Measurements from ENCODE around the gene DNLZ. TPM values are rescaled to one million over a fixed set of nuclear protein-coding genes. Genes with fewer than 3 reads are reported as not detected.

The DNLZ gene
- total and polyA plus RNA-seq, 8 donors: 10.1 to 26.8 (median 15.1) TPM

DNA sequence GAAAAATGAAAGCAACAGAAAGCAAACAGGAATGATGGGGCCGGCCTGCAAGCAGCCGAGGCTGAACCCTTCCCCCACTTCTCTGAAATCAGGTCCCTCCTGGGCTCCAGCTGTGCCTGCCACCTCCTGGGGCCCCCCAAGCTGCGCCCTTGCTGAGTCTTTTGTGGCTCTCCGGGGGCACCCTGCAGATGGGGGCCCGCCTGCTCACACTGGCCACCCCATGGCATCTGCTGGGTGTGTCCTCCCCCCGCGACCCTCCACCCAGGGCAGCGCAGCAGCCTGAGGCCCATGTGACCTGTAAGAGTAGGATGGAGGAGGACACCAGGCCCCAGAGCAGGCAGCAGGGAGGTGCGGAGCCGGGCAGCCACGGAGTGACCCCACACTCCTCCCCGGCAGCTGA is 30.5 kb downstream of the DNLZ start:
- WGBS, 2 donors: 89 to 97% methylated on average over 12 of the region's 12 CpGs
- Histone ChIP-seq H3K4me3 (no peak overlapping the region), H3K27me3 (no peaks in the 10 kb centered on the region), H3K4me1 (peaks cover 4 to 7% (median 6%) of the 10 kb centered on the region in 3 donors), H3K9me3 (no peaks in the 10 kb centered on the region), H3K27ac (no peak overlapping the region), H3K36me3 (no peaks in the 10 kb centered on the region)
- intact Hi-C loops (cut with DNase I): no loop called here
- TF ChIP-seq, protein P1, sequence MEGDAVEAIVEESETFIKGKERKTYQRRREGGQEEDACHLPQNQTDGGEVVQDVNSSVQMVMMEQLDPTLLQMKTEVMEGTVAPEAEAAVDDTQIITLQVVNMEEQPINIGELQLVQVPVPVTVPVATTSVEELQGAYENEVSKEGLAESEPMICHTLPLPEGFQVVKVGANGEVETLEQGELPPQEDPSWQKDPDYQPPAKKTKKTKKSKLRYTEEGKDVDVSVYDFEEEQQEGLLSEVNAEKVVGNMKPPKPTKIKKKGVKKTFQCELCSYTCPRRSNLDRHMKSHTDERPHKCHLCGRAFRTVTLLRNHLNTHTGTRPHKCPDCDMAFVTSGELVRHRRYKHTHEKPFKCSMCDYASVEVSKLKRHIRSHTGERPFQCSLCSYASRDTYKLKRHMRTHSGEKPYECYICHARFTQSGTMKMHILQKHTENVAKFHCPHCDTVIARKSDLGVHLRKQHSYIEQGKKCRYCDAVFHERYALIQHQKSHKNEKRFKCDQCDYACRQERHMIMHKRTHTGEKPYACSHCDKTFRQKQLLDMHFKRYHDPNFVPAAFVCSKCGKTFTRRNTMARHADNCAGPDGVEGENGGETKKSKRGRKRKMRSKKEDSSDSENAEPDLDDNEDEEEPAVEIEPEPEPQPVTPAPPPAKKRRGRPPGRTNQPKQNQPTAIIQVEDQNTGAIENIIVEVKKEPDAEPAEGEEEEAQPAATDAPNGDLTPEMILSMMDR (IDR thresholded peaks at IDR 0.05): no peak
- no peak for ATAC-seq
- DNase-seq: peak in 2 of 6 donors; percentile 29 to 61
- no peak for FAIRE-seq

DNA sequence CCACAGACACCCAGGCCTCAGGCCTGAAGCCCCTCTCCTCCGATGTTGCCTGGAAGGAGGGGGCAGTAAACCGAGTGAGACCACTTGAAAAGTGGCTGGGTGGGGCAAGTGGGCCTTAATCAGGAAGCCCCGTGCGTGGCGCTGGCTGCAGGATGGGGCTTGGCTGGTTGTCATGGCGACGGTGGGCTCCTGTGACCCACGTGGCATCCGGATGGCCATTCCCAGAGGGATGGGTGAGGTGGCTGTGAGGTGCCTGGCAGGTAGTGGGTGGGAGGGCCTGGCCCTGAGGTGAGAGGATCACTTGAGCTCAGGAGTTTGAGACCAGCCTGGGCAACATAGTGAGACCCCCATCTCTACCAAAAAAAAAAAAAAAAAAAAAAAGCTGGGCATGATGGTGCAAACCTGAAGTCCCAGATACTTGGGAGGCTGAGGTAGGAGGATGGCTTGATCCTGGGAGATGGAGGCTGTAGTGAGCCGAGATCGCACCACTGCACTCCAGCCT is 31.0 kb downstream of the DNLZ start:
- TF ChIP-seq, protein P1 (IDR thresholded peaks at IDR 0.05): no peak
- Histone ChIP-seq H3K9me3 (no peaks in the 10 kb centered on the region), H3K27me3 (no peaks in the 10 kb centered on the region), H3K4me3 (no peak overlapping the region), H3K4me1 (peaks cover 5 to 7% (median 7%) of the 10 kb centered on the region in 3 donors), H3K27ac (no peak overlapping the region), H3K36me3 (no peaks in the 10 kb centered on the region)
- peak in 2 of 6 donors; percentile 34 to 50 for DNase-seq
- intact Hi-C loops (cut with DNase I): no loop called here
- ATAC-seq: no peak
- 84 to 94% methylated on average over 11 of the region's 11 CpGs for WGBS, 2 donors
- FAIRE-seq: no peak

DNA sequence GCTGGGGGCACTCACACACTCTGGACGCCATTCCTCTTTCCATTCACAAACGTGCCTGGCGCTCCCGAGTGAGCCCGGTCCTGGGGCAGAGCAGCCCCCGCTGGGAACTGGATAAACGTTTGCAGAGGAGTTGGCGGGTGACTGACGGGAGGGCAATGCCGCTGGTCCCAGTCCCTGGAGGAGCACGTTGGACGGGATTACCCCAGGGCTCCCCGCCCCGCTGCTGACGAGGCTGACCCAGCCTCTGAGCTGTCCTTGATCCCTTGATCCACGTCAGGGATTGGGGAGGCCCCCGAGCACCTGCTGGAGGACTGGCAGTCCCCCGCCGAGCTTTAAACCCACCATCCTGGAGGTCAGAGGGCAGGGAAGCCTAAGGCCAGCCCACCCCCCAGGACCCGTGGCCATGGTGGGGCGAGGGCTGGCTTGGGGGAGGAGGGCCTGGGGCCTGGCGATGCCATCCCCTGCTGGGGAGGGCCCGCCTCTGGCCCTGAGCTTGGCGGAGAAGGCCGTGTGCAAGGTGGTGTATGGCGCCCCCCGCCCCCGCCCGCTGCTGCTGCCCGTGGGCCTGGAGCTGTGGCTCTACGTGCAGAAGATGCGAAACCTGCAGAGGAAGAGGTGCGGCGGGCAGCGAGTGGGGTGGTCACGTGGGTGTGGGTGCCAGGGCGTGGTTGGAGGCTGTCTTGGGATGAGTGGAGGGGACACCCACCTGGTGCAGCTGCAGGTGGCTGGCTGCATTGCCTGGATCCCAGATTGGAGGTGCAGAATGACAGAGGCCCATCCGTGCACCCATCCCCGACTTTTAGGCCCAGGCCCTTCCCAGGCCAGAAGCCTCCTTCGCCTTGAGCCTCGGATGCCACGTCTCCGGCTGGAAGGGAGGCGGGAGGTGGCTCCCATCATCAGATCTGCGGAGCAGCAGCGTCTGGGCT is 31.7 kb downstream of the DNLZ start:
- DNase-seq (peak in 2 of 6 donors; percentile 41 to 69), ATAC-seq (no peak), FAIRE-seq (no peak)
- H3K27ac ChIP-seq: no peak overlapping the region
- intact Hi-C loops (cut with DNase I): no loop called here
- H3K4me1 ChIP-seq: peaks cover 5 to 8% (median 7%) of the 10 kb centered on the region in 3 donors
- TF ChIP-seq, protein P1 (IDR thresholded peaks at IDR 0.05): no peak
- no peaks in the 10 kb centered on the region for H3K27me3 ChIP-seq
- no peaks in the 10 kb centered on the region for H3K36me3 ChIP-seq
- no peaks in the 10 kb centered on the region for H3K9me3 ChIP-seq
- 87 to 89% methylated on average over 40 to 46 of the region's 46 CpGs for WGBS, 2 donors
- H3K4me3 ChIP-seq: no peak overlapping the region

DNA sequence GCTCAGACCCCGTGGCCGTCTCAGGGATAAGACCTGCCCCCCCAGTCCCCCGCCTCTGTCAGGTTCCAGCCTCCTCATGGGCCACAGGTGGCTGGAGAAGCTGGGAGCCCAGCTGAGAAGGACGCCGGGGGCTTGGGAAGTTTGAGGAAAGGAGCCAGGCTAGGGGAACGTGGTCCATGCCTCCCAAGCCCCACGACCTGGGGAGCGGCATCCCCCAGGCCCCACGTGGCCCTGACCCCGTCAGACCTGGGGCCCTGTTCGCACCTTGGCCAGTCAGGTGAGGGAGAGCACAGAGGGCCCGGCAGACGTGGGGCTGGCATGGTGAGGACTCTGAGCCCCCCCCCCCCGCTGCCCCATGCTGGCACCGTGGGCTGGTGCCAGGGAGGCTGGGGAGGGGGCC is 32.5 kb downstream of the DNLZ start:
- Histone ChIP-seq H3K27me3 (no peaks in the 10 kb centered on the region), H3K4me1 (peaks cover 5 to 10% (median 7%) of the 10 kb centered on the region in 3 donors), H3K36me3 (no peaks in the 10 kb centered on the region), H3K4me3 (no peak overlapping the region), H3K9me3 (no peaks in the 10 kb centered on the region), H3K27ac (no peak overlapping the region)
- peak in 1 of 6 donors; percentile 32 for DNase-seq
- intact Hi-C loops (cut with DNase I): no loop called here
- TF ChIP-seq, protein P1 (IDR thresholded peaks at IDR 0.05): no peak
- WGBS, 2 donors: 84% methylated on average over 15 of the region's 15 CpGs
- no peak for FAIRE-seq
- ATAC-seq: no peak

All from pancreas (tissue), 10 donors.